HTR-8/SVneo (cell line): Measurements from ENCODE around the gene GET4.

Experiments
- DNase-seq: peaks from one replicate; pipeline ENCODE4 v3.0.0; 2011; ENCODE audit warnings: low spot score, mixed read lengths; ENCODE audit not compliant: insufficient read length
- FAIRE-seq: peaks from 2 replicates; lab custom pipeline; 2011; peaks lifted over from hg19 to GRCh38; lab: Jason Lieb, UNC

Gene GET4

GRCh38 chr7:876077-876971 lies at the start of gene GET4:
GET4 (plus strand) TSS chr7:876554; CDS start chr7:876646, 92 bp downstream.
- peak; percentile 96 for DNase-seq
- peak; percentile 100 for FAIRE-seq

- FAIRE-seq (no peak), DNase-seq (no peak)
Measured at GRCh38 chr7:828793-829561, 47.4 kb upstream of the GET4 start.

- FAIRE-seq (no peak), DNase-seq (no peak)
Measured at GRCh38 chr7:830069-830468, 46.3 kb upstream of the GET4 start.

GRCh38 chr7:831596-832166 lies 44.7 kb upstream of the GET4 start:
- FAIRE-seq (no peak), DNase-seq (peak; percentile 95)

- FAIRE-seq: peak; percentile 86
- peak; percentile 82 for DNase-seq
Measured at GRCh38 chr7:832167-832967, 44.0 kb upstream of the GET4 start, which contains the start of gene SUN1. SUN1 (plus strand) TSS chr7:832476; CDS start chr7:832525, 49 bp downstream.

GRCh38 chr7:832968-833424 lies 43.4 kb upstream of the GET4 start:
- no peak for DNase-seq
- no peak for FAIRE-seq

GRCh38 chr7:833601-834258 lies 42.6 kb upstream of the GET4 start:
- FAIRE-seq (peak; percentile 9), DNase-seq (no peak)

- FAIRE-seq (no peak), DNase-seq (no peak)
Measured at GRCh38 chr7:834277-834676, 42.1 kb upstream of the GET4 start.

GRCh38 chr7:835021-835420 lies 41.3 kb upstream of the GET4 start:
- FAIRE-seq: no peak
- DNase-seq: no peak

- DNase-seq (no peak), FAIRE-seq (peak; percentile 59)
Measured at GRCh38 chr7:835485-836401, 40.6 kb upstream of the GET4 start.

- DNase-seq: peak; percentile 47
Measured at GRCh38 chr7:836429-836828, 39.9 kb upstream of the GET4 start.

GRCh38 chr7:837001-837400 lies 39.4 kb upstream of the GET4 start:
- no peak for DNase-seq
- FAIRE-seq: no peak

More at GRCh38 chr7:836429-836828, 39.9 kb upstream of the GET4 start:
- FAIRE-seq: no peak

GRCh38 chr7:840001-840600 lies 36.3 kb upstream of the GET4 start:
- FAIRE-seq (peak; percentile 42), DNase-seq (no peak)

- DNase-seq (no peak), FAIRE-seq (peak; percentile 60)
Measured at GRCh38 chr7:841943-842342, 34.4 kb upstream of the GET4 start.

GRCh38 chr7:842431-843031 lies 33.8 kb upstream of the GET4 start:
- DNase-seq (no peak), FAIRE-seq (no peak)

- FAIRE-seq: no peak
- DNase-seq: no peak
Measured at GRCh38 chr7:843230-843629, 33.1 kb upstream of the GET4 start.

- FAIRE-seq (no peak), DNase-seq (no peak)
Measured at GRCh38 chr7:844043-844442, 32.3 kb upstream of the GET4 start.

- DNase-seq (no peak), FAIRE-seq (no peak)
Measured at GRCh38 chr7:844514-844913, 31.8 kb upstream of the GET4 start.
